IgD-negative memory B cell (primary cell): Measurements from ENCODE around the gene ZMYND10. TPM values are rescaled to one million over a fixed set of nuclear protein-coding genes. Genes with fewer than 3 reads are reported as not detected.
A peak's percentile ranks its signal among the peaks of the same experiment; 100 is the strongest.

Source experiments
- H3K27ac Mint-ChIP-seq, 3 donors: one replicate each; pipeline ENCODE4 v1.8.0; 2020 to 2022; ENCODE audit warnings: mild to moderate bottlenecking in 3 of 3, mixed read lengths in 3 of 3, moderate library complexity in 1 of 3
- H3K27me3 Mint-ChIP-seq: one replicate; pipeline ENCODE4 v1.8.0; 2021; ENCODE audit warnings: mixed read lengths
- H3K36me3 Mint-ChIP-seq: one replicate; pipeline ENCODE4 v1.8.0; 2020; ENCODE audit warnings: mild to moderate bottlenecking, mixed read lengths
- H3K4me1 Mint-ChIP-seq, 3 donors: one replicate each; pipeline ENCODE4 v1.8.0; 2020 to 2022; ENCODE audit warnings: mixed read lengths in 3 of 3, mild to moderate bottlenecking in 1 of 3
- H3K4me3 Mint-ChIP-seq, 4 donors: one replicate each; pipeline ENCODE4 v1.8.0; 2020 to 2022; ENCODE audit warnings: mild to moderate bottlenecking in 4 of 4, mixed read lengths in 4 of 4, moderate library complexity in 3 of 4
- H3K9me3 Mint-ChIP-seq, 3 donors: one replicate each; pipeline ENCODE4 v1.8.0; 2020 to 2021; ENCODE audit warnings: mixed read lengths in 3 of 3, mild to moderate bottlenecking in 1 of 3
- polyA plus RNA-seq: library from polyadenylated mRNA; unstranded; fragments of 300-500 nt; fragmentation: Illumina TruSeq; gene quantifications from one replicate; pipeline ENCODE4 v1.2.3, GENCODE V29; 2021

The ZMYND10 gene
- polyA plus RNA-seq, 1 donor from 2014 or later, result not detected

DNA sequence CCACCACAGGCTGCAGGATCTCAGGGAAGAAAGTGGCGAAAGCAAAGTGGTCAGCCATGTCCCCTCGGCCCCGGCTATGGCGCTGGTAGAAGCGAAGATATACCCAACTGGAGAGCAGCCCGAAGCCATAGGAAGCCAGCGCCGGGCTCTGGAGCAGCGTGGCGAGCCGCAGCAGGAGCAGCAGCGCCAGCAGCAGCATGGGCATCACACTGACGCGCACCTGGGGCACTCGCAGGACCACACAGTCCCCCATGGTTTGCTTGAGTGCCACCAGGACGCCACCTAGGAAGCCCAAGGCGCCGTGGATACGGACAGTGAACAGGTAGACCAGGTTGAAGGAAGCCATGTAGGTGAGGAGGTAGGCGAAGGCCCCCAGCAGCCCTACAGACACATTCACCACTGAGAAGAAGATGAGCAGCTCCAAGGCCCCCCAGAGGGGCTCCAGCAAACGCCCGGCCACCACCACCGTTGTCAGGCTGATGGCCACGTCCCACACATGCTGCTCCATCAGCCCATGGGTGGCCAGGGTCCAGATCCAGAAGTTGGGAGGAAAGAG is 12.9 kb upstream of the ZMYND10 start:
- Mint-ChIP-seq H3K4me1 (peaks cover 24 to 28% (median 27%) of the 10 kb centered on the region in 3 donors), H3K4me3 (peak overlapping the region; percentile 87 to 97 (median 97)), H3K36me3 (no peaks in the 10 kb centered on the region), H3K9me3 (no peaks in the 10 kb centered on the region), H3K27me3 (no peaks in the 10 kb centered on the region), H3K27ac (peak overlapping the region in 1 of 3 donors; percentile 93)

DNA sequence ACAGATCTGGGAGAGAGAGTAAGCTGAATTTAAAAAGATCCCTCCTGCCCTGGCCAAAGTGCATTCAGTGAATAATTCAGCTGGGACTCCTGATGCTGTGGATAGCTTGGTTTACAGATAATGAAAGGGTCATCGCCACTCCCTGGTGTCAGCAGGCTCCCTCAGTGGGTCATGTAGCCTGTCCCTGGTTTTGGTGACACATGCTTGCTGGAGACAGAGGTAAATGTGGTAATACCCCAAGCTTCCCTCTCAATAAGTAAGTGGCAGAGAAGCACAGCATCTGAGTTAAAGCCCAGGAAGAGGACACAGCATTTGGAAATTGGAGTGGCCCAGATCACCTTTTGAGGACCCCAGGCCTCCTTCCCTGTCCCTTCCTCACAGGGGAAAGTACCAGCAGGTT is 11.9 kb upstream of the ZMYND10 start:
- H3K9me3 Mint-ChIP-seq, result no peaks in the 10 kb centered on the region
- H3K27ac Mint-ChIP-seq, result peak overlapping the region in 1 of 3 donors; percentile 18
- H3K27me3 Mint-ChIP-seq, result no peaks in the 10 kb centered on the region
- H3K4me1 Mint-ChIP-seq, result peaks cover 27 to 30% (median 28%) of the 10 kb centered on the region in 3 donors
- no peaks in the 10 kb centered on the region for H3K36me3 Mint-ChIP-seq
- H3K4me3 Mint-ChIP-seq, result peak overlapping the region; percentile 69 to 97 (median 92)

DNA sequence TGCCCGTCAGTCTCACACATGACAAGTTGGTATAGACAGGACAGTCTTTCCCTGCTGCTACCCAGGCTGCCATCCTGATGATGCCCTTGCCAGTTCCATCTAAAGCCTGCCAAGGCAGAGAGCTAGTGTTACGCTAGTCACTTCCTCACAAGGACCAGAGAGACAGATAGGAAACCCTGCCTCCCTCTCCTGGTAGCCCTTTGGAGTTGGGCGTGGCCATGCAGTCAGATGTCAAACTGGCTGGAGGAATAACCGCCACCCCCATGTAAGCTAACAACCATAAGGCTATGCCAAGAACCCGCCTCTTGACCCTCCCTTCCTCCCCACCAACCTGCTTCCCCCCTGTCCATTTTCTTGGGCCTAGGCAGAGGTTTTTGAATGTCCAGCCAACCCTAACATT is 11.0 kb upstream of the ZMYND10 start:
- peak overlapping the region in 3 of 4 donors; percentile 63 to 84 (median 69) for H3K4me3 Mint-ChIP-seq
- peaks cover 27 to 31% (median 28%) of the 10 kb centered on the region in 3 donors for H3K4me1 Mint-ChIP-seq
- H3K9me3 Mint-ChIP-seq, result no peaks in the 10 kb centered on the region
- no peaks in the 10 kb centered on the region for H3K36me3 Mint-ChIP-seq
- H3K27me3 Mint-ChIP-seq, result no peaks in the 10 kb centered on the region
- H3K27ac Mint-ChIP-seq, result peak overlapping the region in 1 of 3 donors; percentile 78

DNA sequence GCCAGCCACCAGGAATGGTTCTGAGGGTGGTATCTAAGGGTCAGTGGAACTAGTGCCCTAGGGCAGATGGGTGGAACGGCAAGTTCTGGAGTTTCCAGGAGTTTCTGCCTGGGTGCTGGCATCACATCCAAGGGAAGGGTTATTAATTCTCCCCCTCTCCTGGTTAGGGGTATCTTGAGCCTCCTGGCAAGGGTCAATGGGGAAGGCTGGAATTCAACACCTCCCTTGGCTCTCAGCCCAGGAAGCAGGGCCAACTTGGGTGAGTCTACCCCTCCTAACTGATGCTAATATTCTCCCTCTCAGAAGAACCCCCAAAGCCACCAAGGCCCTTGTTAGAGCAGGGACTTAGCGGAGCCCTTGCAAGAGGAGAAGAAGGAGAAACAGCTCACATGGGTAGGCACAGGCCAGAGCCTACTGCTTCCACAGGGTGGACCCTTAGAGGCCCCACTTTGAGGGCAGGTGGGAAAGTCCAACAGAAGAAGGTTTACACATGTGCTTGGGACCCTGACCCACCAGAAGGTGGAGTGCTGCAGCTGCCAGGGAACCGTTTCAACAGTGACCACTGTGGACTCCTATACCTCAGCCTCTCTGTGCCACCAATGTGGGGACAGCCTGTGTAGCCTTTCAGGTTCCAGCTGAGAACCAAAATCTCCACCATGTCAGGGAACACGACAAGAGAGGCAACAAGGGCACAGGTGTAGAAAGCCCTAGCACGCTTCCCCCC is 10.5 kb upstream of the ZMYND10 start:
- Mint-ChIP-seq H3K27ac (peak overlapping the region in 2 of 3 donors; percentile 32 to 71), H3K27me3 (no peaks in the 10 kb centered on the region), H3K4me3 (peak overlapping the region in 2 of 4 donors; percentile 63 to 84), H3K4me1 (peaks cover 31 to 37% (median 33%) of the 10 kb centered on the region in 3 donors), H3K9me3 (no peaks in the 10 kb centered on the region), H3K36me3 (no peaks in the 10 kb centered on the region)

DNA sequence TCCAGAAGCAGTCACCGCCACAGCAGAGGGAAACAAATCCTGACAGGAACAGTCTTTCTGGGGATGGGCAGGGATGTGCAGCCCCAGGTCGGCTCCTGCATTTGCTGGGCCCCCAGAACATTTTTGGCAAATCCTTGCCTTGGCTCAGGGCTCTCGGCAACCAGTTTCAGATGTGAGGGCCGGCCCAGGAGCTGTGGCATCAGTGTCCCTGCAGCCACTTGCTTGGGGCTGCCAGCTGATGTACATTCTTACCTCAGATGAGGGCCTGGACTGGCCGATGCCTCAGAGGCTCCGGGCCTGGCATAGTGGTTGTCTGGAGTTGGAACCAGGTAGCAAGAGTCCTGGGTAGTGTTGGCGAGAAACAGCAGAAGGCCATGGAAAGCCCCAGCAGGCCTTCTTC is 9.3 kb upstream of the ZMYND10 start:
- no peaks in the 10 kb centered on the region for H3K27me3 Mint-ChIP-seq

DNA sequence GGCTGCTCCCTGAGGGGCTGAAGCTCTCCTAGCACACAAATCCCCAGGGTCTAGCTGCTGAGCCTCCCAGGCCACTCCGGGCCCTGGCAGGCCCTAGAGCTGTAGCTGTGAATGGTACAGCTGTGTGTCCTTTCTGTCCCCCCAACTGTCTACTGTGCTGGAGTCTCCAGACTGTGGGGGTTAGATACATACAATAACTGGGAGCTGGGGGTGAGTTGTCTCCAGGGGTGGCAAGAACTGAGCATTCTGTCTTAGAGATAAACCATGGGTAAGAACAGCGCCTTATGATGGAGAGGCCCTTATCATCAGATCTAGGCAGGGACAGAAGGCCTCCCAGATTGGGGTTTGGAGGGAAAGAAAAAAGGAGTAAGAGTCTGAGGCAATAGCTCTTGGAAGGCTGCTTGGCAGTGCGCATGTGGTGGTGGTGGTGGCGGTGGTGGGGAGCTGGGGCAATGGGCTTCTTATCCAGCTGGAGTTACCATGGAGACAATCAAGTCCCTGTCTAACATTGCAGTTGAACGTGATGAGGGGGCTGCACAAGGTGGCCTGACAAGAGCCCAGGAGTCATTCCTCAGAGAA is 8.7 kb upstream of the ZMYND10 start:
- no peaks in the 10 kb centered on the region for H3K27me3 Mint-ChIP-seq
- H3K36me3 Mint-ChIP-seq, result no peaks in the 10 kb centered on the region
- H3K4me3 Mint-ChIP-seq, result no peak overlapping the region
- H3K4me1 Mint-ChIP-seq, result peaks cover 34 to 44% (median 35%) of the 10 kb centered on the region in 3 donors
- no peaks in the 10 kb centered on the region for H3K9me3 Mint-ChIP-seq
- H3K27ac Mint-ChIP-seq, result no peak overlapping the region

More for the DNA sequence above, 9.3 kb upstream of the ZMYND10 start:
- Mint-ChIP-seq H3K4me3 (peak overlapping the region in 1 of 4 donors; percentile 38), H3K9me3 (no peaks in the 10 kb centered on the region), H3K4me1 (peaks cover 38 to 45% (median 40%) of the 10 kb centered on the region in 3 donors), H3K27ac (no peak overlapping the region), H3K36me3 (no peaks in the 10 kb centered on the region)

DNA sequence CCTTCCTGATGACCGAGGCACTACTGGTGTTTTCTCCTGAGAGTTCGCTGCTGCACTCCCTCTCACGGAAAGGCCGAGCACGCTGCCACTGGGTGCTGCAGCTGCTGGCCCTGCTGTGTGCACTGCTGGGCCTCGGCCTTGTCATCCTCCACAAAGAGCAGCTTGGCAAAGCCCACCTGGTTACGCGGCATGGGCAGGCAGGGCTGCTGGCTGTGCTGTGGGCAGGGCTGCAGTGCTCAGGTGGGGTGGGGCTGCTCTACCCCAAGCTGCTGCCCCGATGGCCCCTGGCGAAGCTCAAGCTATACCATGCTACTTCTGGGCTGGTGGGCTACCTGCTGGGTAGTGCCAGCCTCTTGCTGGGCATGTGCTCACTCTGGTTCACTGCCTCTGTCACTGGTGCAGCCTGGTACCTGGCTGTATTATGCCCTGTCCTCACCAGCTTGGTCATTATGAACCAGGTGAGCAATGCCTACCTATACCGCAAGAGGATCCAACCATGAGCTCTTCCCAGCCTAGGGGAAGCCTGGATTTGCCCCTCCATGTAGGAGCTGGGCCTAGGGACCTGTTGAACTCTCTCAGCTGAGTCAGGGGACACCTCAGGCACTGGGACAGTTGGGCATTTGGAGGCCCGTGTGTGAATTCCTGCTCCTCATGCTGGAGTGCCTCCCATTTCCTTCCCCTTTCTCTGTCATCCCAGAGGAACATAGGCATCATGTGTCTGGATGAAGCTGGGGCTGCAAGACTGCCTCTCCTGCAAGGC is 7.9 kb upstream of the ZMYND10 start:
- peaks cover 30 to 41% (median 33%) of the 10 kb centered on the region in 3 donors for H3K4me1 Mint-ChIP-seq
- H3K36me3 Mint-ChIP-seq, result no peaks in the 10 kb centered on the region
- H3K27ac Mint-ChIP-seq, result peak overlapping the region in 1 of 3 donors; percentile 56
- peak overlapping the region in 2 of 4 donors; percentile 58 to 79 for H3K4me3 Mint-ChIP-seq
- no peaks in the 10 kb centered on the region for H3K27me3 Mint-ChIP-seq
- no peaks in the 10 kb centered on the region for H3K9me3 Mint-ChIP-seq

DNA sequence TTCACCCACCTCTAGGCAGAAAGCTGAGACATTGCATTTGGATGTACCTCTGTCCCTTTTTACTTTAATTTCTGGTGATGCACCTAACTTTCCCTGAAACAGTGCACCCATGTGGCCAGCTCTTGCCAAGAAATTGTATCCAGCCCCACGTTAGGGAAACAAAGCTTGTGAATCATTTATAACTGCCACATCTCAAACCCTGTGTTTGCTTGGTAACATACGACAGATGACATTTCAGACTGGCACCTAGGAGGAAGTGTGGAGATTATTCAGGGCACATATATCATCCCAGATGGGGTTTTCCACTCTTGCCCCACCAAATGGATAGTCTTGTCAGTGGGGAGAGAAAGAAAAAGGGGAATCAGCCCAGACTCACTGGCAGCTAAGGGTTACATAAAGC is 7.2 kb upstream of the ZMYND10 start:
- Mint-ChIP-seq H3K4me1 (peaks cover 24 to 36% (median 28%) of the 10 kb centered on the region in 3 donors), H3K27me3 (no peaks in the 10 kb centered on the region), H3K27ac (peak overlapping the region in 1 of 3 donors; percentile 56), H3K9me3 (no peaks in the 10 kb centered on the region), H3K4me3 (peak overlapping the region in 2 of 4 donors; percentile 58 to 79), H3K36me3 (no peaks in the 10 kb centered on the region)

DNA sequence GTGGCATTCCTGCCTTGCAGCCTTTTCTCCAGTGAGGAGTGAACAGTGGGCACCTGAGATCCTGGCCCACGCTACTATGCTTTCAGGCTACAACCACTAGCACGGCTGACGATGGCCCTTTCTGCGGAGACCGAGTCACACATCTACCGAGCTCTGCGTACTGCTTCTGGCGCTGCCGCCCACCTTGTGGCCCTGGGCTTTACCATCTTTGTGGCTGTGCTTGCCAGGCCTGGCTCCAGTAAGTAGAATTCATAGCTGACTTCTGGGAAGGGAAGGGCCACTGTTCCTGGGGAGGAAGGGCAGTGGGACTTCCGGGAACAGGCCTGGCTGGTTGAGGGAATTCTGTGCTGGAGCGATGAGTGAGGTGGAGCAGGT is 5.8 kb upstream of the ZMYND10 start:
- peak overlapping the region; percentile 92 to 100 (median 98) for H3K4me3 Mint-ChIP-seq
- H3K27me3 Mint-ChIP-seq, result no peaks in the 10 kb centered on the region
- H3K9me3 Mint-ChIP-seq, result no peaks in the 10 kb centered on the region
- no peaks in the 10 kb centered on the region for H3K36me3 Mint-ChIP-seq
- H3K27ac Mint-ChIP-seq, result peak overlapping the region; percentile 94 to 98 (median 97)
- peaks cover 17 to 26% (median 22%) of the 10 kb centered on the region in 3 donors for H3K4me1 Mint-ChIP-seq

DNA sequence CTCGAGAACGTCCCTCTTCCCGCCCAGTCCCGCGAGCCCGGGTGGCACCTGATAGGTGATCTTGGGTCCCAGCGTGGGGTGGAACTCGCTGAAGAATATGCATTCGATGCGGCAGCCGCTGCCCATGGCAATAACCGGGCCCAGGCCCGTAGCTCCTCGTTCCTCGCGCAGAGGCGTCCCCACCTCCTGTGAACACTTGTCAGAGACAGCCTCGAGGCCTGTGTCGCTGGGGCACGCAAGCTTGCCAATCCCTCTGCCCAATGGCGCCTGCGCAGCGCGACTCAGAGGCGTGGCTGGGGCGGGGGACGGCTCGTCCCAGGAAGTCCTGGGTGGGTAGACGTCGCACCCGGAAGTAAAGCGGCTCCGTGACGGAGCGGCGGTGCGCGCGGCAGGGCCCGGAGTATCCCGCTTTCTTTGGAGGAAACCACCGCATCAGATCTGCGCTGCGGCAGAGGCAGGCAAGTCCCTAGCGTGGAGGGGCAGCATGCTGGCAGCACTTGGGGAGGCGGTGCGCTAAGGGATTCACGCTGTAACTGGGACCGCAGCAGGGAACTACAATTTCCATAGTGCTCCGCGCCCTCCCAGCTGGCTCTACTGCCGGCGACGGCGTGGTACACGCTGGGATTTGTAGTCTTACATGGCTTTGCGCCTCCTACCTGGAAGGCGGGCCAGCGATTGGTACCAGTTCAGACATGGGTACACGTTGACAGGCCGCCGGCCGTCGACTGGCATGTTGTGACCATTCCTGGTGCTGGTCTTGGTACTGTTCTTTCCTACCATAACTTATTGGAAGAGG is 5.2 kb upstream of the ZMYND10 start, which contains the start of the genes CYB561D2 and NPRL2:
Gene CYB561D2 (plus strand): TSS at position 336 of the 796 bp plus-strand sequence. CDS start 572 bp downstream, outside the sequence.
Gene NPRL2 (minus strand): TSS at position 249 of the 796 bp plus-strand sequence. CDS start 123 bp downstream, at position 126.
- H3K36me3 Mint-ChIP-seq, result no peaks in the 10 kb centered on the region
- H3K9me3 Mint-ChIP-seq, result no peaks in the 10 kb centered on the region
- no peaks in the 10 kb centered on the region for H3K27me3 Mint-ChIP-seq
- peaks cover 21 to 28% (median 26%) of the 10 kb centered on the region in 3 donors for H3K4me1 Mint-ChIP-seq
- peak within 1 kb of the TSS; percentile 92 to 100 (median 98) for H3K4me3 Mint-ChIP-seq
- peak within 1 kb of the TSS; percentile 94 to 98 (median 97) for H3K27ac Mint-ChIP-seq

DNA sequence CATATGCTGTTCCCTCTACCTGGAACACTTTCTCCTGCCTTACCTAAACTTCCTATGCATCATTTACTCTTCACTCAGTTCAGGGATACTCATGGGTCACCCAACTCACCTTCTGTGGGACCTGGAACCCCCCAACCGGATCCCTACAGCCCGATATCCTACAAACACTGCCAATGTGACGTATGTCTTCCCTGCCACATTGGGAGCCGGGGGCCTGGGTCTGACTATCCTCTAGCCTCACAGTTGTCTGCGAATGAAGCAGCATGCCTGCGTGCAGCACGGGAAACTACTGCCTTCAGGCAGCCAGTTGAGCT is 4.6 kb upstream of the ZMYND10 start:
- Mint-ChIP-seq H3K27me3 (no peaks in the 10 kb centered on the region), H3K36me3 (no peaks in the 10 kb centered on the region), H3K27ac (peak overlapping the region; percentile 94 to 98 (median 97)), H3K9me3 (no peaks in the 10 kb centered on the region), H3K4me1 (peaks cover 21 to 27% (median 27%) of the 10 kb centered on the region in 3 donors), H3K4me3 (peak overlapping the region; percentile 92 to 100 (median 98))

DNA sequence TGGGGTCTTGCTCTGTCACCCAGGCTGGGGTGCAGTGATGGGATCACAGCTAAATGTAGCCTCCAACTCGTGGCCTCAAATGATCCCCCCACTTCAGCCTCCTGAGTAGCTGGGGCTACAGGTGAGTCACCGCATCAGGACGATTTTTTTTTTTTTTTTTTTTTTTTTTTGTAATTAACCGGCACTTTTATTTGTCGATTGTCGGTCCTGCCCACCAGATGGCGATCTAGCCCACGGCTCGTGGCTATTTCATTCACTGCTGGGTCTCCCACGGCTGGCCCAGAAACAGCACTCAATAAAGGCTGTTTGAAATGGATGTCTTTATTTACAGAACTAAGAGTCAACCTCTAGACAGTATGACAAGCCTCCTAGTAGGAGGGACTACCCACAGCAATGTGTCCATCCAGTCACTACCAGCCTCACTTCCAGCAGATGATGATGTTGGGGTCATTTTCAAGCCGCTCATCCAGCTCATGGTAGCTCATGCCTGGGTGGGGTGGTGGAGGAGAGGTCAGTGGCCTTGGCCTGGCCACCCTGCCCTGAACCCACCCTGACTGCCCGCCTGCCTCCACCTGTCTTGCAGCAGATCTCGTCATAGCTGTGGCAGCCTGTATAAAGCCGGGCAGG is 1.8 kb upstream of the ZMYND10 start:
- H3K36me3 Mint-ChIP-seq, result no peaks in the 10 kb centered on the region
- no peaks in the 10 kb centered on the region for H3K27me3 Mint-ChIP-seq
- H3K4me1 Mint-ChIP-seq, result peaks cover 22 to 27% (median 26%) of the 10 kb centered on the region in 3 donors
- no peaks in the 10 kb centered on the region for H3K9me3 Mint-ChIP-seq
- H3K4me3 Mint-ChIP-seq, result peak overlapping the region in 2 of 4 donors; percentile 46 to 80
- peak overlapping the region in 2 of 3 donors; percentile 71 to 94 for H3K27ac Mint-ChIP-seq

DNA sequence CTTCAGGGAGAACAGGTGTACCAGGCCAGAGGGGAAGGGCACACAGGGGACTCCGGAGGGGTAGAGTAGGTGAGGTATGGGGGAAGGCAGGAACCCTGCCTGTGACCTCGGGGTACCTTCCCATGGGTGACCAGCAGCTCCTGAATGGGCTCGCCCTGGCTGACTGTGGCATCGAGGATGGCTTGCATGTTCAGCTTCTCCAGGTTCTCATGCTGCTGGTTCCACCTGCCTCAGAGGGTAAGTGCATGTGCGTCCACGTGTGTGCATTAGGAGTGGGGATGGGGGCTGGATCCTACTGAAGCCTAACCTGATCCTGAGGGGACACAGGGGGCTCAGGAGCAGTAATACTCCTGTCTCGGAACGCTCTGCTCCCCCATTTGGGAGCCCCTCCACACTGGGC is 524 bp downstream of the ZMYND10 start:
- no peaks in the 10 kb centered on the region for H3K36me3 Mint-ChIP-seq
- H3K27ac Mint-ChIP-seq, result peak overlapping the region in 1 of 3 donors; percentile 79
- peaks cover 11 to 17% (median 15%) of the 10 kb centered on the region in 3 donors for H3K4me1 Mint-ChIP-seq
- H3K27me3 Mint-ChIP-seq, result no peaks in the 10 kb centered on the region
- H3K9me3 Mint-ChIP-seq, result no peaks in the 10 kb centered on the region
- peak overlapping the region; percentile 36 to 70 (median 58) for H3K4me3 Mint-ChIP-seq
